Measurements from ENCODE around the gene SRGAP2B.
A peak's percentile ranks its signal among the peaks of the same experiment; 100 is the strongest.
"Not testable (repeated sequence)": the region's sequence is repeated elsewhere in the genome, so short reads cannot be mapped to it uniquely, and the experiment has no call there.

The SRGAP2B gene

DNA sequence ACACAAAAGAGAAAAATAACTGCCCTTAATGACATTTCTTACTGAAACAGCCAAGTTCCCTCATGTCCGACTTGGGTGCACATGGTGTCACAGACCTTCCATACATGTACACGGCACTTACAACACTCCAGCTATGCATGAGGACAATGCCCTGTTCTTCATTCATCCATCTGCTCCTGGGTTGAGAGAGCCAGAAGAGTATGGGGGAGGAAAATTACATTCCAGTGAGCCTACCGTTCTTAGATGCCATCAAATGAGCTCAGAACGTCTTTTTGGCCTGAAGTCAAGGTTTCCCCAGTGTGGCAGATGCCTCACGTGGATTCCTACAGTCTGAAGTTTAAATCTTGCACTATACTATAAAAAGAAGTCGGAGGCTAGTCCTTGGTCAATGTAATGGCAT is 194.3 kb downstream of the SRGAP2B start:
- CTCF ChIA-PET; H3K27ac ChIP-seq (ENCODE audit: insufficient read depth in 1 of 2, low read depth in 1 of 2, low read length in 2 of 2, poor library complexity in 1 of 2, severe bottlenecking in 2 of 2); H3K4me1 ChIP-seq (ENCODE audit: control extremely low read depth in 1 of 4, control insufficient read depth in 4 of 4, insufficient read depth in 4 of 4, low read length in 3 of 4); H3K4me3 ChIP-seq (ENCODE audit: control insufficient read depth in 1 of 7, extremely low read depth in 1 of 7, insufficient read depth in 4 of 7, low read depth in 2 of 7, low read length in 6 of 7); POLR2A ChIA-PET; H3K9me3 ChIP-seq (ENCODE audit: control extremely low read depth in 1 of 5, control insufficient read depth in 4 of 5, insufficient read depth in 2 of 5, low read depth in 1 of 5, low read length in 4 of 5); DNase-seq; H3K36me3 ChIP-seq (ENCODE audit: control insufficient read depth in 4 of 4, insufficient read depth in 4 of 4, low read length in 3 of 4); H3K27me3 ChIP-seq (replicated peaks in 2 of 5; ENCODE audit: control insufficient read depth in 4 of 5, insufficient read depth in 5 of 5, low read length in 4 of 5): not testable (repeated sequence)
- no CpG with 5 or more reads among the region's 6 CpGs for WGBS (ENCODE audit: insufficient coverage)

GRCh38 chr1:144894454-144895201 is 200.5 kb downstream of the SRGAP2B start:
- DNase-seq; H3K36me3 ChIP-seq (ENCODE audit: control insufficient read depth in 4 of 4, insufficient read depth in 4 of 4, low read length in 3 of 4); CTCF ChIA-PET; H3K27me3 ChIP-seq (replicated peaks in 2 of 5; ENCODE audit: control insufficient read depth in 4 of 5, insufficient read depth in 5 of 5, low read length in 4 of 5); POLR2A ChIA-PET; H3K9me3 ChIP-seq (ENCODE audit: control extremely low read depth in 1 of 5, control insufficient read depth in 4 of 5, insufficient read depth in 2 of 5, low read depth in 1 of 5, low read length in 4 of 5); H3K4me3 ChIP-seq (ENCODE audit: control insufficient read depth in 1 of 7, extremely low read depth in 1 of 7, insufficient read depth in 4 of 7, low read depth in 2 of 7, low read length in 6 of 7); H3K27ac ChIP-seq (ENCODE audit: insufficient read depth in 1 of 2, low read depth in 1 of 2, low read length in 2 of 2, poor library complexity in 1 of 2, severe bottlenecking in 2 of 2); H3K4me1 ChIP-seq (ENCODE audit: control extremely low read depth in 1 of 4, control insufficient read depth in 4 of 4, insufficient read depth in 4 of 4, low read length in 3 of 4): not testable (repeated sequence)
- WGBS (ENCODE audit: insufficient coverage): no CpG with 5 or more reads among the region's 5 CpGs

DNA sequence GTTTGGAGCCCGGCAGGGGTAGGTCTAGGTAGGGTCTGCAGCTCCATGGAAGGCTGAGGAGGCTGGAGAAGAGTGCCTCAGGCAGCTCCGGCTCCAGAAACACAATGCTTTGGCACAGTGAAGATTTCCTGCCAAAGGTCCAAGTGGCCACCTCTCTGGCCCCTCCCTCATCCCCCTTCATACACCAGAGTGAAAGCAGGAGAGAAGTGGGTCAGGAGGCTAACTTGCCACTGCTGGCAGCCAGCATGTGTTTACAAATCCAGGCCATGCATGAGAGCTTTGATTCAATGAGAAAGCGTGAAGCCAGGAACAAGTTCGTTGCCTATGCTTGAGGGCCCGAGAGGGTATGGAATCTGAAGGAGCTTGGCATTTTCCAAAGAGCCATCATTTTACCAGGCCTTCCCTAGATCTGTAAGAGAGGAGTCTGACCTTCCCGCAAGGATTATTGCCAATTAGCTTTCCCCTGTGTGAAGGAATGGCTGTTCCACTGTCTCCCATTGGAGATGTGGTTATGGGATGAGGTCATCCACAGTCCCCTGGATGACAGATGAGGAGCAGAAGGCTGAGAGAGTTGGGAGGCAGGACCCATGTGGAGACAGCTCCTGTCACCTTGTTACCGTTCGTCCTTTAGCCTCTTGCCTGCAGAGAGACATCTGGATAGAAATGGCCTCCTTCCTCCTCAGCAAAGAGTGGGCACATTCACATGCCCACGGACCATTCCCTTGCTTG is 201.3 kb downstream of the SRGAP2B start:
- H3K36me3 ChIP-seq (ENCODE audit: control insufficient read depth in 4 of 4, insufficient read depth in 4 of 4, low read length in 3 of 4); H3K4me3 ChIP-seq (ENCODE audit: control insufficient read depth in 1 of 7, extremely low read depth in 1 of 7, insufficient read depth in 4 of 7, low read depth in 2 of 7, low read length in 6 of 7); H3K9me3 ChIP-seq (ENCODE audit: control extremely low read depth in 1 of 5, control insufficient read depth in 4 of 5, insufficient read depth in 2 of 5, low read depth in 1 of 5, low read length in 4 of 5); DNase-seq; POLR2A ChIA-PET; H3K27me3 ChIP-seq (replicated peaks in 2 of 5; ENCODE audit: control insufficient read depth in 4 of 5, insufficient read depth in 5 of 5, low read length in 4 of 5); H3K27ac ChIP-seq (ENCODE audit: insufficient read depth in 1 of 2, low read depth in 1 of 2, low read length in 2 of 2, poor library complexity in 1 of 2, severe bottlenecking in 2 of 2); CTCF ChIA-PET; H3K4me1 ChIP-seq (ENCODE audit: control extremely low read depth in 1 of 4, control insufficient read depth in 4 of 4, insufficient read depth in 4 of 4, low read length in 3 of 4): not testable (repeated sequence)
- no CpG with 5 or more reads among the region's 9 CpGs for WGBS (ENCODE audit: insufficient coverage)

DNA sequence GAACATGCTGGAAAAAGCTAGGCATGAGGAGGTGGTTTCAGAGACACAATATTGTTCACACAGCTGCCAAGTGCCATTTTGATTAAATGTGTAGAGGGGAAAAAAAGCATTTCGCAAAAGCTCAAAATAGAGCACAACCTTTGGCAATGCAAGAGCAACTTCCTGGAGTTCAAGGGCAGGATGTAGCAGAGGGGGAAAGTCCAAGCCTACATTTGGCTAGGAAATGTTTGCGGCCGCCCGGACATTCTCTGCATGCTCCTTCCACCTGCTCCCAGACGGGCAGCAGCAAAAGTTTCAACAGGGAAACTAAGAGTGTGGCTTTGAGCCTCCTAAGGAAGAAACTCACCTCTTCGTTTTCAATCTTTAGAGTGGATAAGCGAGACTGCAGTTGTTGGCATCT is 202.1 kb downstream of the SRGAP2B start:
- CTCF ChIA-PET; H3K4me3 ChIP-seq (ENCODE audit: control insufficient read depth in 1 of 7, extremely low read depth in 1 of 7, insufficient read depth in 4 of 7, low read depth in 2 of 7, low read length in 6 of 7); H3K9me3 ChIP-seq (ENCODE audit: control extremely low read depth in 1 of 5, control insufficient read depth in 4 of 5, insufficient read depth in 2 of 5, low read depth in 1 of 5, low read length in 4 of 5); H3K27ac ChIP-seq (ENCODE audit: insufficient read depth in 1 of 2, low read depth in 1 of 2, low read length in 2 of 2, poor library complexity in 1 of 2, severe bottlenecking in 2 of 2); H3K36me3 ChIP-seq (ENCODE audit: control insufficient read depth in 4 of 4, insufficient read depth in 4 of 4, low read length in 3 of 4); H3K27me3 ChIP-seq (replicated peaks in 2 of 5; ENCODE audit: control insufficient read depth in 4 of 5, insufficient read depth in 5 of 5, low read length in 4 of 5); POLR2A ChIA-PET; DNase-seq; H3K4me1 ChIP-seq (ENCODE audit: control extremely low read depth in 1 of 4, control insufficient read depth in 4 of 4, insufficient read depth in 4 of 4, low read length in 3 of 4): not testable (repeated sequence)
- WGBS (ENCODE audit: insufficient coverage): no CpG with 5 or more reads among the region's 7 CpGs

DNA sequence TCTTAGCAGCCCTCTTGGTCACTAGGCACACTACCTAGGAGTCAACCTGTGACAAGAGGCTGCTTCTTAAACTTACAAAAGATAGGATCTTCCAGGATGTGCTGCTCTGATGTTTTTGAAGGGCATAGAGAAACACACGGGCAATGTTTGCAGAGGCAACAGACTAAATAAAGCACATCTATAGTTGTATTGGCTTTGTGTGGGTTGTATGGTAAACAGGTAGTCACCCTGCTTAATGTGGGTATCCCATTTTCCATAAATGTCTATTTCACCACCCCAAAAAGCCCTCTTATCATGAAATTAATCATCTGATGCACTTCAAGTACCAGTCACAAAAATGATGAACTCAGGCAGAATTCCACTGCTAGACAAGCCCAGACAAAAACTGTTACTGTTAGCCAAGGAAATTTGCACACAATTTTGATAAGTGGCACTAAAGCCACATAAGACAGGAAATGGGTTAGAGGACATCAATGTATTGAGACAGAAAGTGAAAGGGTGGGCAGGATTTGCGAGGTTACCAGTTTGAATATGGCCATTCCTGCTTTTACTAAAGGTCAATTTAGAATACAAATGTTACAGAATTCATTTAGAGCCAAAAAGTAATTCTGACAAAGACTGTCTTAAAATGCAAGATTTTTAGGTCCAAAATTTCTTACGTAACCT is 205.5 kb downstream of the SRGAP2B start:
- POLR2A ChIA-PET; H3K4me1 ChIP-seq (ENCODE audit: control extremely low read depth in 1 of 4, control insufficient read depth in 4 of 4, insufficient read depth in 4 of 4, low read length in 3 of 4): not testable (repeated sequence)

DNA sequence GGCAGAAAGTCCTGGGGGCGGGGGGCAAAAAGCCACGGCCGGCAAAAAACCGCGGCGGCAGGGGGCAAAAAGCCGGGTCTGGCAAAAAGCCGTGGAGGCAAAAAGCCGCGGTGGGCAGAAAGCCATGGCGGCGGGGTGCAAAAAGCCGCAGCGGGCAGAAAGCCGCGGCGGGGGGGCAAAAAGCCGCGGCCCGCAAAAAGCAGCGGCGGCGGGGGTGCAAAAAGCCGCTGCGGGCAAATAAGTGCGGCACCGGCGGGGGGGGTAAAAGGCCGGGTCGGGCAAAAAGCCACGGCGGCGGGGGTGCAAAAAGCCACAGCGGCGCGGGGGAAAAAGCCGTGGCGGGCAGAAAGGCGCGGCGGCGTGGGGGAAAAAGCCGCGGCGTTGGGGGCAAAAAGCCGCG is 212.1 kb downstream of the SRGAP2B start:
- WGBS (ENCODE audit: insufficient coverage): no CpG with 5 or more reads among the region's 47 CpGs
- H3K36me3 ChIP-seq (ENCODE audit: control insufficient read depth in 4 of 4, insufficient read depth in 4 of 4, low read length in 3 of 4); H3K9me3 ChIP-seq (ENCODE audit: control extremely low read depth in 1 of 5, control insufficient read depth in 4 of 5, insufficient read depth in 2 of 5, low read depth in 1 of 5, low read length in 4 of 5); H3K27ac ChIP-seq (ENCODE audit: insufficient read depth in 1 of 2, low read depth in 1 of 2, low read length in 2 of 2, poor library complexity in 1 of 2, severe bottlenecking in 2 of 2); POLR2A ChIA-PET; H3K4me1 ChIP-seq (ENCODE audit: control extremely low read depth in 1 of 4, control insufficient read depth in 4 of 4, insufficient read depth in 4 of 4, low read length in 3 of 4); H3K27me3 ChIP-seq (replicated peaks in 2 of 5; ENCODE audit: control insufficient read depth in 4 of 5, insufficient read depth in 5 of 5, low read length in 4 of 5); CTCF ChIA-PET: not testable (repeated sequence)
- DNase-seq: peak; percentile 6 to 51 (median 50)
- H3K4me3 ChIP-seq (ENCODE audit: control insufficient read depth in 1 of 7, extremely low read depth in 1 of 7, insufficient read depth in 4 of 7, low read depth in 2 of 7, low read length in 6 of 7): peak overlapping the region in 3 of 7 experiments; percentile 4 to 64 (median 48)

More for the DNA sequence above, 205.5 kb downstream of the SRGAP2B start:
- H3K9me3 ChIP-seq (ENCODE audit: control extremely low read depth in 1 of 5, control insufficient read depth in 4 of 5, insufficient read depth in 2 of 5, low read depth in 1 of 5, low read length in 4 of 5); DNase-seq; CTCF ChIA-PET; H3K27me3 ChIP-seq (replicated peaks in 2 of 5; ENCODE audit: control insufficient read depth in 4 of 5, insufficient read depth in 5 of 5, low read length in 4 of 5); H3K36me3 ChIP-seq (ENCODE audit: control insufficient read depth in 4 of 4, insufficient read depth in 4 of 4, low read length in 3 of 4); H3K27ac ChIP-seq (ENCODE audit: insufficient read depth in 1 of 2, low read depth in 1 of 2, low read length in 2 of 2, poor library complexity in 1 of 2, severe bottlenecking in 2 of 2); H3K4me3 ChIP-seq (ENCODE audit: control insufficient read depth in 1 of 7, extremely low read depth in 1 of 7, insufficient read depth in 4 of 7, low read depth in 2 of 7, low read length in 6 of 7): not testable (repeated sequence)
- no CpG with 5 or more reads among the region's 3 CpGs for WGBS (ENCODE audit: insufficient coverage)

- WGBS (ENCODE audit: insufficient coverage): no CpG with 5 or more reads among the region's 42 CpGs
- H3K27me3 ChIP-seq (replicated peaks in 2 of 5; ENCODE audit: control insufficient read depth in 4 of 5, insufficient read depth in 5 of 5, low read length in 4 of 5); H3K4me1 ChIP-seq (ENCODE audit: control extremely low read depth in 1 of 4, control insufficient read depth in 4 of 4, insufficient read depth in 4 of 4, low read length in 3 of 4); POLR2A ChIA-PET; DNase-seq; H3K36me3 ChIP-seq (ENCODE audit: control insufficient read depth in 4 of 4, insufficient read depth in 4 of 4, low read length in 3 of 4); H3K4me3 ChIP-seq (ENCODE audit: control insufficient read depth in 1 of 7, extremely low read depth in 1 of 7, insufficient read depth in 4 of 7, low read depth in 2 of 7, low read length in 6 of 7); CTCF ChIA-PET; H3K9me3 ChIP-seq (ENCODE audit: control extremely low read depth in 1 of 5, control insufficient read depth in 4 of 5, insufficient read depth in 2 of 5, low read depth in 1 of 5, low read length in 4 of 5); H3K27ac ChIP-seq (ENCODE audit: insufficient read depth in 1 of 2, low read depth in 1 of 2, low read length in 2 of 2, poor library complexity in 1 of 2, severe bottlenecking in 2 of 2): not testable (repeated sequence)
Observed at GRCh38 chr1:144882343-144882742, 212.8 kb downstream of the SRGAP2B start.
